ENCODE measurements around the gene GPBAR1.

GPBAR1 gene

DNA sequence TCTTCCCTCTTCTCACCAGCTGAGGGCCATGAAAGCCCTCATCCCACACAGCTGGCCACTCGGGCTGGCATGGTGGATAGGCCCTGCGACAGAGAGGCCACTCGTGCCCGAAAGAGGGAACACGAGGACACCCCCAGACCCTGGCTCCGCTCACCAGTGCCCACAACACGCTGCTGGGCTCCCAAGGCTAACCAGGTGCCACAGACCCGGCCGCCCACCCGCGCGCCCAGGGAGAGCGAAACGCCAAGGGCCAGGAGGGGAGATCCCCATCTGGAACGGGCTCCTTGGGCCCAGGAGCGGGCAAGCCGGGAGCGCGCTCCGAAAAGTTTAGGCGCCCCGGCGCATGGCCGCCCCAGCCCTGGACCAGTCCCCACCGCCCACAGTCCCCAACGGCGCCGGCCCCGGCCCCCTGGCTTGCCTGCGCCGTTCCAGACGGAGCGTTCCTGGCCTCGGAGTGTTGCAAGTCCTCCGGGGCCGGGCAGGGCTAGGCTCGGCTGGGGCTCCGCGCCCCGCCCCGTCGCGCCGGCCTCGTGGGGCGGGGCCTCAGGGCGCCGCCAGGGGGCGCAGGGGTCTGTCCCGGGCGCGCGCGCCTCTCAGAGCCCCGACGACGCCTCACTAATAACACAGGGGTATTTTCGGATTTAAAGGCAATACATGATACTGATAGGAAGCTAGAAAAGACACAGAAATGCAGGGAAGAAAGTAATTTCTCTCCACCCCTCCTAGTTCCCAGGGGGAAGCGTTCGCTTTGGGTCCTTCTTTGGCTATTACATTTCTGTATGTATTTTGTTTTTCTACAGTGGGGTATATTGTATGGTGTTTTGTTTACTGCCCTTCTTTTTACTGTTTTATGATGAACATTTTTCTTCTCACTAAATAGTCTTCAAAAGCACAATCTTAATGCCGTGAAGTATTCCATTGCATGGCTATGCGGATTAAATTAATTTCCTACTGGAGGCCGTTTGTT is 31.5 kb downstream of the GPBAR1 start, which contains the start of gene TMBIM1:
Gene TMBIM1, minus strand, starts transcription at position 456 of the 967 bp plus-strand sequence. CDS start 10,362 bp downstream, outside the sequence.
- H3K9ac ChIP-seq (ENCODE audit: low read length in 5 of 5) = peak within 1 kb of the TSS; percentile 96 to 100 (median 100)
- H3K4me1 ChIP-seq (ENCODE audit: control insufficient read depth in 5 of 5, insufficient read depth in 5 of 5, low read length in 5 of 5) = peaks cover 17 to 63% (median 56%) of the 10 kb centered on the region in 5 donors
- H3K4me3 ChIP-seq (ENCODE audit: low read depth in 1 of 5, low read length in 5 of 5) = peak within 1 kb of the TSS; percentile 89 to 95 (median 92)
- H3K9me3 ChIP-seq (ENCODE audit: control insufficient read depth in 5 of 5, low read length in 5 of 5) = peaks cover 0 to 3% (median 0%) of the 10 kb centered on the region in 5 donors
- H3K36me3 ChIP-seq (ENCODE audit: control insufficient read depth in 5 of 5, insufficient read depth in 5 of 5, low read length in 5 of 5) = no peaks in the 10 kb centered on the region
- peak within 1 kb of the TSS; percentile 100 for H3K27ac ChIP-seq (ENCODE audit: low read depth, low read length)
- peaks cover 0 to 5% (median 0%) of the 10 kb centered on the region in 5 donors for H3K27me3 ChIP-seq (ENCODE audit: control insufficient read depth in 5 of 5, insufficient read depth in 4 of 5, low read length in 5 of 5)

DNA sequence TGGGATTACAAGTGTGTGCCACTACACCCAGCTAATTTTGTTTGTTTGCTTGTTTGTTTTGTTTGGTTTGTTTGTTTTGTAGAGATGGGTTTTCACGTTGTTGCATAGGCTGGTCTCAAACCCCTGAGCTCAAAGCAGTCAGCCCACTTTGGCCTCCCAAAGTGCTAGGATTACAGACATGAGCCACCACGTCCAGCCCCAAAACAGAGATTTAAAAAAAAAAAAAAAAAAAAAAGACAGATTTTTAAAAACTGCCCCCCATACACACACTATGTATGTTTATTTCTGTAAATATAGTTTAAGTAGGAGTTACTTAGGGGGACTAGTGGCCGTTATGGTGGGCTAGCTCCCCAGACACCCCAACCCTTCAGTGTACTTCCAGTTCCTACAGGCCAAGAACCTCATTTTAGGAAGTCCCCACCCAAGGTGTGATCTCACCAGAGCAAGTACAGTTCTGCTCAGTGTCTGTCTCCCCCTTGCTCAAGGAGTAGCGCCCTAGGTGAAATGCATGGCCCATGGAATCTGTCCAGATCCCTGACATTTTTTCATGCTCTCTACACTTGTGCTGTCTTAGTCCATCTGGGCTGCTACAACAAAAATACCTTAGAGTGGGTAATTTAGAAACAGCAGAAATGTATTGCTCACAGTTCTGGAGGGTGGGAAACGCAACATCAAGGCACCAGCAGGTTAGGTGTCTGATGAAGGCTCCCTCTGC is 33.1 kb downstream of the GPBAR1 start:
- Histone ChIP-seq H3K4me1 (ENCODE audit: control insufficient read depth in 5 of 5, insufficient read depth in 5 of 5, low read length in 5 of 5) (peaks cover 18 to 58% (median 48%) of the 10 kb centered on the region in 5 donors), H3K27ac (ENCODE audit: low read depth, low read length) (peak overlapping the region; percentile 29)

DNA sequence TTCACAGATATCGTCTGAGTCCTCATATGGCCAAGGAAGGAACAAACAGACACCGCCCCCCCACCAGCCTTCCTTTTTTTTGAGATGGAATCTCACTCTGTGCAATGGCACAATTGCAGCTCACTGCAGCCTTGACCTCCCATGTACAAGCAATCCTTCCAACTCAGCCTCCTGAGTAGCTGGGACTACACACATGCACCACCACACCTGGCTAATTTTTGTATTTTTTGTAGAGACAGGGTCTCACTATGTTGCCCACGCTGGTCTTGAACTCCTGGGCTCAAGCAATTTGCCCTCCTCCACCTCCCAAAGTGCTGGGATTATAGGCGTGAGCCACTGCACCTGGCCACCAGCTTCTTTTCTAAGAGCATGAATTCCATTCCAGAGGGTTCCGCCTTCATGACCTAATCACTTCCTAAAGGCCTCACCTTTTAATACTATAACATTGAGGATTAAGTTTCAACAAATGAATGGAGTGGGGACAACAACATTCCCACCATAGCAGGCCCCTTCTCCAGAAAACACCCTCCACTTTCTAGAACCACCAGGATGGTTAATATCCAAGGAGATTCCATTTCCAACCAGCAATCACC is 33.7 kb downstream of the GPBAR1 start:
- Histone ChIP-seq H3K4me3 (ENCODE audit: low read depth in 1 of 5, low read length in 5 of 5) (no peak overlapping the region), H3K4me1 (ENCODE audit: control insufficient read depth in 5 of 5, insufficient read depth in 5 of 5, low read length in 5 of 5) (peaks cover 18 to 54% (median 42%) of the 10 kb centered on the region in 5 donors), H3K9me3 (ENCODE audit: control insufficient read depth in 5 of 5, low read length in 5 of 5) (peaks cover 0 to 3% (median 0%) of the 10 kb centered on the region in 5 donors), H3K9ac (ENCODE audit: low read length in 5 of 5) (no peak overlapping the region), H3K36me3 (ENCODE audit: control insufficient read depth in 5 of 5, insufficient read depth in 5 of 5, low read length in 5 of 5) (no peaks in the 10 kb centered on the region), H3K27me3 (ENCODE audit: control insufficient read depth in 5 of 5, insufficient read depth in 4 of 5, low read length in 5 of 5) (peaks cover 0 to 5% (median 0%) of the 10 kb centered on the region in 5 donors), H3K27ac (ENCODE audit: low read depth, low read length) (no peak overlapping the region)

More for the DNA sequence above, 33.1 kb downstream of the GPBAR1 start:
- Histone ChIP-seq H3K4me3 (ENCODE audit: low read depth in 1 of 5, low read length in 5 of 5) (no peak overlapping the region), H3K9ac (ENCODE audit: low read length in 5 of 5) (no peak overlapping the region), H3K27me3 (ENCODE audit: control insufficient read depth in 5 of 5, insufficient read depth in 4 of 5, low read length in 5 of 5) (peaks cover 0 to 5% (median 0%) of the 10 kb centered on the region in 5 donors), H3K36me3 (ENCODE audit: control insufficient read depth in 5 of 5, insufficient read depth in 5 of 5, low read length in 5 of 5) (no peaks in the 10 kb centered on the region), H3K9me3 (ENCODE audit: control insufficient read depth in 5 of 5, low read length in 5 of 5) (peaks cover 0 to 3% (median 0%) of the 10 kb centered on the region in 5 donors)

DNA sequence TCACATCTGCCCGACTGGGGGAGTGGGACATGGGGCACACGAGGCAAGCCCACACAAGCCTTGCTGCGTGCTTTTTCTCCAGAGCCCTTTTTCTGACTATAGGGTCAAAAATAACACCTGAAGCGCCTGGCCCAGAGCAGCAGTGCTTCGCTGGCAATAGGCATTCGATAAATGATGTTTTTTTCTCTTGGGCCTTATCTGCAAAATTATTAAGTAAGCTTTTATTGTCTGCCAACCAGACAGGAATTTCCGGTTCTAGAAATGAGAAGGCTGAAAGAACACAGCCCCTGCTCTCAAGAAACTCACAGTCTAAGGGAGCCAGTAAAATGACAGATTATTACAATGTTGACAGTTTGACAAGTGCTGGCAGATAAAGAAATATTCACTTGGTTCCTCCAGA is 34.2 kb downstream of the GPBAR1 start:
- Histone ChIP-seq H3K27me3 (ENCODE audit: control insufficient read depth in 5 of 5, insufficient read depth in 4 of 5, low read length in 5 of 5) (peaks cover 0 to under 1% (median 0%) of the 10 kb centered on the region in 5 donors), H3K9me3 (ENCODE audit: control insufficient read depth in 5 of 5, low read length in 5 of 5) (peaks cover 0 to under 1% (median 0%) of the 10 kb centered on the region in 5 donors), H3K4me1 (ENCODE audit: control insufficient read depth in 5 of 5, insufficient read depth in 5 of 5, low read length in 5 of 5) (peaks cover 13 to 49% (median 37%) of the 10 kb centered on the region in 5 donors), H3K9ac (ENCODE audit: low read length in 5 of 5) (no peak overlapping the region), H3K27ac (ENCODE audit: low read depth, low read length) (no peak overlapping the region), H3K36me3 (ENCODE audit: control insufficient read depth in 5 of 5, insufficient read depth in 5 of 5, low read length in 5 of 5) (no peaks in the 10 kb centered on the region), H3K4me3 (ENCODE audit: low read depth in 1 of 5, low read length in 5 of 5) (no peak overlapping the region)

DNA sequence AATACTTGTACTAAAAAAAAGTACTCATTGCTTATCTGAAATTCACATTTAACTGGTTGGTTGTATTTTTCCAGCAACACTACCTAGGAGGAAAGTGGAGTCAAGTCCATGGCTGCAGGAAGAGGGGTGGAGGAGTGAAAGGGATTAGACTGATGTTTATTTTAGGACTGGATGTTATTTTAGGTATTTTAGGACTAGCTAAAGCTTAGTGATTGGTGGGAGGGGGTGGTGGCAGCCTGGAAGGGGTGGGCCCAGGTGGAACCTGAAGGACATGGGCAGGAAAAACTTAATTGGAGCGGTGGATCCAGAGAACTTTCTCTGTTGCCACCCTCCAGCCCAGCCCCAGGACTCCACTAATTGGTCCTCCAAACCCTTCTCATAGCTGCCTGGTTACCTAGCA is 35.4 kb downstream of the GPBAR1 start:
- H3K27me3 ChIP-seq (ENCODE audit: control insufficient read depth in 5 of 5, insufficient read depth in 4 of 5, low read length in 5 of 5) = no peaks in the 10 kb centered on the region
- no peak overlapping the region for H3K27ac ChIP-seq (ENCODE audit: low read depth, low read length)
- no peaks in the 10 kb centered on the region for H3K9me3 ChIP-seq (ENCODE audit: control insufficient read depth in 5 of 5, low read length in 5 of 5)
- H3K4me1 ChIP-seq (ENCODE audit: control insufficient read depth in 5 of 5, insufficient read depth in 5 of 5, low read length in 5 of 5) = peaks cover 3 to 38% (median 25%) of the 10 kb centered on the region in 5 donors
- no peak overlapping the region for H3K9ac ChIP-seq (ENCODE audit: low read length in 5 of 5)
- H3K4me3 ChIP-seq (ENCODE audit: low read depth in 1 of 5, low read length in 5 of 5) = no peak overlapping the region
- no peaks in the 10 kb centered on the region for H3K36me3 ChIP-seq (ENCODE audit: control insufficient read depth in 5 of 5, insufficient read depth in 5 of 5, low read length in 5 of 5)

DNA sequence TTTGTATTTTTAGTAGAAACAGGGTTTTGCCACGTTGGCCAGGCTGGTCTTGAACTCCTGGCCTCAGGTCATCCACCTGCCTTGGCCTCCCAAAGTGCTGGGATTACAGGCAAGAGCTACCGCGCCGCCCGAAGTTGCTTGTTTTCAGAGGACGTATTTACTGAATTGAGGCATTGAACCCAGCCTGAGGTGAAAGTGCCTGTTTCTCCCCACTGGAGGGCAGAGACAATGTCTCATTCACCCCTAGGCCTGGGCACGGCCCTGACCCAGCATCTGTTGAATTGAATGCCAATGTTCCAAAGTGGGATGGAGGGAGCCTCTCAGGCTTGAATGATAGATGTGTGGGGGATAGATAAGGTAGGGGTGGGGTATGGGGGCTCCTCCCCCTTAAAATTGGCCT is 36.0 kb downstream of the GPBAR1 start:
- Histone ChIP-seq H3K36me3 (ENCODE audit: control insufficient read depth in 5 of 5, insufficient read depth in 5 of 5, low read length in 5 of 5) (no peaks in the 10 kb centered on the region), H3K9ac (ENCODE audit: low read length in 5 of 5) (no peak overlapping the region), H3K9me3 (ENCODE audit: control insufficient read depth in 5 of 5, low read length in 5 of 5) (no peaks in the 10 kb centered on the region), H3K4me1 (ENCODE audit: control insufficient read depth in 5 of 5, insufficient read depth in 5 of 5, low read length in 5 of 5) (peaks cover 3 to 32% (median 19%) of the 10 kb centered on the region in 5 donors), H3K4me3 (ENCODE audit: low read depth in 1 of 5, low read length in 5 of 5) (no peak overlapping the region), H3K27me3 (ENCODE audit: control insufficient read depth in 5 of 5, insufficient read depth in 4 of 5, low read length in 5 of 5) (no peaks in the 10 kb centered on the region), H3K27ac (ENCODE audit: low read depth, low read length) (no peak overlapping the region)

DNA sequence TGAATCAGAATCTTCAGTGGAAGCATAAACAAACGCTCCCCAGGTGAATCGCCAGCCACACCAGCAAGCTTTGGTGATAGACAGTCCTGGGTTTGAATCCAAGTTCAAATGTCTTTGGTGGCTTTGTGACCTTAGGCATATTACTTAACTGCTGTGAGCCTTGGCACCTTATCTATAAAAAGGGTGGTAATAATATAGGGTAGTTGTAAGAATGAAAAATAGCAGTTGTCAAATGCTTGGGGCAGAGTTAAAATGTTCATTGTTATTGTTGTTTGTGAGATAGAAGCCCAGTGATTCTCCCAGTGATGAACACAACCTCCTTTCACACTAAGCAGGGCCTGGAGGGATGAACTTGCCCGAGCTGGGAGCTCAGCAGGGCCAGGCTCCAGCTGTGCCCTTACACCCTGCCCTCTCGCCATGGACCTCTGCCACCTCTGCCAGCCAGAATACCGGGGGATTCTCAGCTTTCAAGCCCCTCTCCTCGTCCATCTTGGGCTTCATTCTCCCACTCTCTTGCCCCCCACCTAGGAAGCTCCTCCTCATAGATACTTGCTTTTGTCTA is 37.6 kb downstream of the GPBAR1 start:
- Histone ChIP-seq H3K4me3 (ENCODE audit: low read depth in 1 of 5, low read length in 5 of 5) (no peak overlapping the region), H3K36me3 (ENCODE audit: control insufficient read depth in 5 of 5, insufficient read depth in 5 of 5, low read length in 5 of 5) (no peaks in the 10 kb centered on the region), H3K4me1 (ENCODE audit: control insufficient read depth in 5 of 5, insufficient read depth in 5 of 5, low read length in 5 of 5) (peaks cover 3 to 24% (median 12%) of the 10 kb centered on the region in 5 donors), H3K27me3 (ENCODE audit: control insufficient read depth in 5 of 5, insufficient read depth in 4 of 5, low read length in 5 of 5) (no peaks in the 10 kb centered on the region), H3K9me3 (ENCODE audit: control insufficient read depth in 5 of 5, low read length in 5 of 5) (no peaks in the 10 kb centered on the region), H3K9ac (ENCODE audit: low read length in 5 of 5) (peak overlapping the region in 2 of 5 donors; percentile 17 to 48), H3K27ac (ENCODE audit: low read depth, low read length) (peak overlapping the region; percentile 49)

DNA sequence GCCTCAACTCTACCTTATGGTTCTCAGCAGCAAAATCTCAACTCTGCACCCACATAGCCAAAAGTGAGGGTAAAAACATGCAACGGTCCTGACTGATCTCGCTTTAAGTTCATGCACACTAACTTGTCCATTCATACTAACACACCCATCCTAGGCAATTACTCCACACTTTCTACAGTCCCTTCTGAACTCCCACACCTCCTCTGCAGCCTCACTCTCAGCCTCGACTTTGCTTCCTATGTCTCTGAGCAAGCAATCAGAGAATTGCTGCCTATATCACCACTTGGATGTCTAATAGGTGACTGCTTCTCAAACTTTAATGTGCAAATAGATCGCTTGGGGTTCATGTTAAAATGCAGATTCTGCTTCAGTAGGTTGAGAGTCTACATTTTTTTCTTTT is 39.3 kb downstream of the GPBAR1 start:
- Histone ChIP-seq H3K27me3 (ENCODE audit: control insufficient read depth in 5 of 5, insufficient read depth in 4 of 5, low read length in 5 of 5) (no peaks in the 10 kb centered on the region), H3K4me3 (ENCODE audit: low read depth in 1 of 5, low read length in 5 of 5) (no peak overlapping the region), H3K4me1 (ENCODE audit: control insufficient read depth in 5 of 5, insufficient read depth in 5 of 5, low read length in 5 of 5) (peaks cover 3 to 12% (median 8%) of the 10 kb centered on the region in 5 donors), H3K36me3 (ENCODE audit: control insufficient read depth in 5 of 5, insufficient read depth in 5 of 5, low read length in 5 of 5) (no peaks in the 10 kb centered on the region), H3K9me3 (ENCODE audit: control insufficient read depth in 5 of 5, low read length in 5 of 5) (no peaks in the 10 kb centered on the region), H3K27ac (ENCODE audit: low read depth, low read length) (no peak overlapping the region), H3K9ac (ENCODE audit: low read length in 5 of 5) (no peak overlapping the region)

DNA sequence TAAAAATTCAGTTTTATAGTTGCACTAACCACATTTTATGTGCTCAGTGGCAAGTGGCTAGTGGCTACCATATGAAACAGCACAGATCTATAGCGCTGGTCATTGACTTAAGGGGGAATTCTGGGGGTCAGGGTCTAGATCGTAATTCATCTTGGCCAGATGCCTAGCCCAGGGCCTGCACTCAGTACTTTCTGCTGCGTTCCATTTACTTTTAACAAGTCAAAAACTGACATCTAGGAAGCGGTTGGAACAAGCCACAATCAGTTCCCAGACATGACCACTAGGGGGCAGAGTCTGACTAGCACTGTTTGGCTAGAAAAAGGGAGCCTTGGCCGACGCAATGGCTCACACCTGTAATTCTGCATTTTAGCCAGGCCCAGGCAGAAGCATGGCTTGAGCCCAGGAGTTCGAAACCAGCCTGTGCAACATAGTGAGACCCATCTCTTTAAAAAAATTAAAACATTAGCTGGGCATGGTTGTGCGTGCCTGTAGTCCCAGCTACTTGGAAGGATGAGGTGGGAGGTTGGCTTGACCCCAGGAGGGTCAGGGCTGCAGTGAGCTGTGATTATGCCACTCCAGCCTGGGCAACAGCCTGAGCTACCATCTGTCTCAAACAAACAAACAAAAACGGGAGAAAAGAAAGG is 40.5 kb downstream of the GPBAR1 start:
- Histone ChIP-seq H3K27ac (ENCODE audit: low read depth, low read length) (no peak overlapping the region), H3K27me3 (ENCODE audit: control insufficient read depth in 5 of 5, insufficient read depth in 4 of 5, low read length in 5 of 5) (no peaks in the 10 kb centered on the region), H3K9ac (ENCODE audit: low read length in 5 of 5) (no peak overlapping the region), H3K4me1 (ENCODE audit: control insufficient read depth in 5 of 5, insufficient read depth in 5 of 5, low read length in 5 of 5) (peaks cover 3 to 11% (median 5%) of the 10 kb centered on the region in 5 donors), H3K4me3 (ENCODE audit: low read depth in 1 of 5, low read length in 5 of 5) (no peak overlapping the region), H3K9me3 (ENCODE audit: control insufficient read depth in 5 of 5, low read length in 5 of 5) (no peaks in the 10 kb centered on the region), H3K36me3 (ENCODE audit: control insufficient read depth in 5 of 5, insufficient read depth in 5 of 5, low read length in 5 of 5) (no peaks in the 10 kb centered on the region)
